A549 (cell line): ENCODE results near the gene SMAP1. TPM values are rescaled to one million over a fixed set of nuclear protein-coding genes. Genes with fewer than 3 reads are reported as not detected.

Experiments used
- ATAC-seq, 2 experiments: fragments of 200-7000 bp in 1 of 2; fragments of >200 bp in 1 of 2; cut with Nextera tagmentation in 1 of 2; cut with Tn5 transposase in 1 of 2; 3 replicates each; pipeline versions ENCODE4 v1.8.0 to v1.9.1; 2018 to 2020; ENCODE audit warnings: mild to moderate bottlenecking in 1 of 2, moderate library complexity in 1 of 2
- CTCF ChIA-PET: fragments of 300-600 bp; sonication (Branson Sonifier 250); formaldehyde crosslinking; extraction: SDS; loops from one replicate; lab custom pipeline; 2021; ENCODE audit warnings: antibody characterized with exemption, inconsistent platforms; lab: Yijun Ruan, JAX
- POLR2A ChIA-PET: fragments of 350-600 bp; formaldehyde crosslinking; extraction: SDS; loops from one replicate; lab custom pipeline; 2021; ENCODE audit warnings: antibody characterized with exemption, inconsistent platforms; lab: Yijun Ruan, JAX
- DNase-seq, 2 experiments: peaks; one replicate each; pipeline versions ENCODE4 v3.0.0 to v3.0.0-alpha.2; 2011 to 2016; ENCODE audit warnings: low read depth in 1 of 2, low spot score in 1 of 2
- FAIRE-seq: peaks from 2 replicates; lab custom pipeline; 2011; peaks lifted over from hg19 to GRCh38; lab: Jason Lieb, UNC
- H3K27ac ChIP-seq, 2 experiments: fragments of >200 bp; sonication (Bioruptor Twin); formaldehyde crosslinking; 3 replicates each; pipeline ENCODE4 v1.5.1; 2016 to 2017
- H3K4me1 ChIP-seq: fragments of >200 bp; sonication (Bioruptor Twin); formaldehyde crosslinking; 3 replicates; pipeline ENCODE4 v1.6.1; 2016
- H3K4me2 ChIP-seq: fragments of >200 bp; sonication (Bioruptor Twin); formaldehyde crosslinking; 3 replicates; pipeline ENCODE4 v1.6.1; 2016
- H3K4me3 ChIP-seq: fragments of >200 bp; sonication (Bioruptor Twin); formaldehyde crosslinking; 3 replicates; pipeline ENCODE4 v1.5.1; 2016
- H3K9me3 ChIP-seq: fragments of >200 bp; sonication (Bioruptor Twin); formaldehyde crosslinking; 3 replicates; pipeline ENCODE4 v1.6.1; 2016
- BCL3 ChIP-seq: fragments of >200 bp; sonication (Bioruptor Twin); formaldehyde crosslinking; IDR thresholded peaks from 3 replicates; pipeline ENCODE4 v1.6.1; 2016
- CBX2 ChIP-seq: fragments of 200-600 bp; sonication (generic); IDR thresholded peaks from 2 replicates; pipeline ENCODE4 v1.6.1; 2016; ENCODE audit warnings: low read depth, mild to moderate bottlenecking, borderline replicate concordance
- CHD4 ChIP-seq: fragments of 200-600 bp; sonication (generic); IDR thresholded peaks from 2 replicates; pipeline ENCODE4 v1.6.1; 2016; ENCODE audit warnings: antibody characterized with exemption, mild to moderate bottlenecking, borderline replicate concordance
- CTCF ChIP-seq: fragments of >200 bp; sonication (Bioruptor Twin); formaldehyde crosslinking; IDR thresholded peaks from 3 replicates; pipeline ENCODE4 v1.5.1; 2016
- E2F6 ChIP-seq: IDR thresholded peaks from 2 replicates; pipeline ENCODE4 v1.6.1; 2012; ENCODE audit warnings: low read depth, borderline replicate concordance
- EHMT2 ChIP-seq: fragments of 200-600 bp; sonication (generic); IDR thresholded peaks from 2 replicates; pipeline ENCODE4 v1.6.1; 2016; ENCODE audit warnings: antibody characterized with exemption, low read depth, mild to moderate bottlenecking, moderate library complexity
- ESRRA ChIP-seq: fragments of 150-350 bp; IDR thresholded peaks from 2 replicates; pipeline ENCODE4 v1.6.1; 2014; ENCODE audit warnings: mild to moderate bottlenecking, low read length, borderline replicate concordance
- GATA3 ChIP-seq: IDR thresholded peaks from 2 replicates; pipeline ENCODE4 v1.6.1; 2012; ENCODE audit warnings: borderline replicate concordance
- HDAC2 ChIP-seq: fragments of 200-600 bp; sonication (generic); IDR thresholded peaks from 2 replicates; pipeline ENCODE4 v1.6.1; 2016
- HOXA7 ChIP-seq: fragments of 250-450 bp; sonication (Bioruptor Pico); IDR thresholded peaks from 2 replicates; pipeline ENCODE4 v1.5.0; 2020; ENCODE audit warnings: mild to moderate bottlenecking, moderate library complexity
- HOXB13 ChIP-seq: fragments of 250-450 bp; sonication (Bioruptor Pico); IDR thresholded peaks from 2 replicates; pipeline ENCODE4 v1.5.0; 2020; ENCODE audit warnings: low read depth, mild to moderate bottlenecking, moderate library complexity
- KDM5A ChIP-seq: fragments of 200-600 bp; sonication (generic); IDR thresholded peaks from 2 replicates; pipeline ENCODE4 v1.6.1; 2016; ENCODE audit warnings: antibody characterized with exemption, mild to moderate bottlenecking
- MAZ ChIP-seq: fragments of 150-350 bp; IDR thresholded peaks from 2 replicates; pipeline ENCODE4 v1.6.1; 2014; ENCODE audit warnings: antibody characterized with exemption, low read depth, low read length, borderline replicate concordance
- PHF8 ChIP-seq: fragments of 200-600 bp; sonication (generic); IDR thresholded peaks from 2 replicates; pipeline ENCODE4 v1.6.1; 2016; ENCODE audit warnings: low read depth, mild to moderate bottlenecking, antibody characterized with exemption, moderate library complexity, borderline replicate concordance
- POLR2A ChIP-seq: IDR thresholded peaks from 2 replicates; pipeline ENCODE4 v1.6.1; 2012; ENCODE audit warnings: mild to moderate bottlenecking, low read length
- POLR2AphosphoS2 ChIP-seq: conservative IDR thresholded peaks from 2 replicates; pipeline ENCODE4 v1.6.1; 2012; ENCODE audit warnings: low read length, improper control_type of control experiment, inconsistent platforms
- RAD21 ChIP-seq, 2 experiments: fragments of >200 bp in 1 of 2; sonication (Bioruptor Twin) in 1 of 2; formaldehyde crosslinking in 1 of 2; IDR thresholded peaks in 1 of 2; conservative IDR thresholded peaks in 1 of 2; 2 replicates in 1 of 2; 3 replicates in 1 of 2; pipeline ENCODE4 v1.6.1; 2012 to 2018; ENCODE audit warnings: inconsistent platforms in 1 of 2
- RCOR1 ChIP-seq: fragments of 150-350 bp; IDR thresholded peaks from 2 replicates; pipeline ENCODE4 v1.6.1; 2014; ENCODE audit warnings: antibody characterized with exemption, low read length, low read depth
- RFX5 ChIP-seq: fragments of 450-650 bp; IDR thresholded peaks from 2 replicates; pipeline ENCODE4 v1.7.1; 2014; ENCODE audit warnings: antibody characterized with exemption, mild to moderate bottlenecking, moderate library complexity
- RNF2 ChIP-seq: fragments of 200-600 bp; sonication (generic); IDR thresholded peaks from 2 replicates; pipeline ENCODE4 v1.6.1; 2016; ENCODE audit warnings: low read depth, mild to moderate bottlenecking, antibody characterized with exemption, moderate library complexity, borderline replicate concordance
- SREBF2 ChIP-seq: fragments of 450-650 bp; IDR thresholded peaks from 2 replicates; pipeline ENCODE4 v1.6.1; 2014; ENCODE audit warnings: mild to moderate bottlenecking, moderate library complexity
- ZC3H11A ChIP-seq: fragments of 450-650 bp; IDR thresholded peaks from 2 replicates; pipeline ENCODE4 v1.6.1; 2014; ENCODE audit warnings: antibody characterized with exemption, mild to moderate bottlenecking
- ZNF302 ChIP-seq: fragments of 250-450 bp; sonication (Bioruptor Pico); IDR thresholded peaks from 2 replicates; pipeline ENCODE4 v1.9.0; 2021; ENCODE audit warnings: inconsistent platforms, mild to moderate bottlenecking, moderate library complexity
- ZSCAN20 ChIP-seq: fragments of 250-450 bp; sonication (Bioruptor Pico); IDR thresholded peaks from 2 replicates; pipeline ENCODE4 v1.8.0; 2022; ENCODE audit warnings: mild to moderate bottlenecking, moderate library complexity
- WGBS: methylation state at CpG from one replicate; pipeline ENCODE4 v1.1.6; 2017; ENCODE audit errors: missing lambda C conversion rate; 5-methylcytosine and 5-hydroxymethylcytosine counted together
- polyA plus RNA-seq, 4 experiments: library from polyadenylated mRNA; depleted of rRNA in 3 of 4; stranded (reverse); fragments of >200 nt; fragmentation: RNase III in 1 of 4; extraction: RNeasy Plus Mini Kit Qiagen cat#74134 plus additional on column Dnase treatment in 1 of 4; gene quantifications; 2 replicates in 3 of 4; 3 replicates in 1 of 4; pipeline ENCODE4 v1.2.3, GENCODE V29; 2011 to 2017
- TF ChIP-seq, protein P1 (sequence below): fragments of >200 bp; sonication (Bioruptor Twin); formaldehyde crosslinking; IDR thresholded peaks from 2 replicates; pipeline ENCODE4 v1.6.1; 2016

SMAP1 gene
- polyA plus RNA-seq, 2 of the 4 experiments (the other 2 are of a cell fraction): 15.6 to 27.8 TPM

GRCh38 chr6:70894001-70894400 is 226.3 kb downstream of the SMAP1 start:
- CTCF ChIA-PET: interaction anchor here (1.0 to 1.9 kb wide), 4 partner anchors 10 to 673 kb away, joined by 3 to 9 read pairs (median 5); no protein-coding TSS in a partner anchor
- 87% methylated on average over 12 of the region's 12 CpGs for WGBS

DNA sequence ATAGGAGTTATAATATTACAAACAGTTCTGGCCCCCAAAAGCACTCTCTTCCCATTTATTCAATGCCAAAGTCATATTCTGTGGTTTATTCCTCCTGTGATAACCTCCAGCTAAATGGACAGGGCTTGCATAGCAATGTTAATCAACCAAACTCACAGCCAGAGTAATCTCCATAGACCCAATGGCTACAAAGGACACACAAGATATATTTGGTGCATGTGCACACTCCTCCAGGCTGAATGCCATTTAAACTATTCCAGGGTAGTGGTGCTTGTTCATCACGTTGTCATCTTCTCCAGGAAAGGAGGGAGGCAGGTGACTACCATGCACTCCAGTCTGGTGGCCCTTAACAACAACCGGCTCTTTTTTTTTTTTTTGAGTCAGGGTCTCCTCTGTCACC is 232.4 kb downstream of the SMAP1 start:
- no peaks in the 10 kb centered on the region for H3K4me1 ChIP-seq
- H3K4me2 ChIP-seq: no peak overlapping the region
- H3K9me3 ChIP-seq: no peaks in the 10 kb centered on the region
- ChIA-PET POLR2A (no interaction called here), CTCF (interaction anchor here (1.0 to 1.8 kb wide), 3 partner anchors 10 to 112 kb away, joined by 4 to 6 read pairs (median 5); no protein-coding TSS in a partner anchor)
- DNase-seq: no peak
- no peak for ATAC-seq
- TF ChIP-seq SREBF2 (no peak), MAZ (no peak), HDAC2 (no peak), GATA3 (no peak), PHF8 (no peak), RCOR1 (no peak), EHMT2 (no peak), CBX2 (no peak), E2F6 (no peak), CTCF (no peak), BCL3 (no peak)
- 50% methylated on average over 2 of the region's 2 CpGs for WGBS
- H3K4me3 ChIP-seq: no peak overlapping the region
- FAIRE-seq: no peak
- no peak overlapping the region for H3K27ac ChIP-seq

More at GRCh38 chr6:70894001-70894400, 226.3 kb downstream of the SMAP1 start:
- Histone ChIP-seq H3K27ac (no peak overlapping the region), H3K4me1 (no peaks in the 10 kb centered on the region), H3K4me2 (no peak overlapping the region)
- FAIRE-seq: no peak
- TF ChIP-seq HOXB13 (CRISPR knock-in tag) (no peak), PHF8 (no peak), CHD4 (no peak), BCL3 (no peak)
- TF ChIP-seq, protein P1, sequence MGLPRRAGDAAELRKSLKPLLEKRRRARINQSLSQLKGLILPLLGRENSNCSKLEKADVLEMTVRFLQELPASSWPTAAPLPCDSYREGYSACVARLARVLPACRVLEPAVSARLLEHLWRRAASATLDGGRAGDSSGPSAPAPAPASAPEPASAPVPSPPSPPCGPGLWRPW: no peak
- TF ChIP-seq, all 56 proteins: peak for 0
- ATAC-seq: no peak
- POLR2A ChIA-PET: no interaction called here
- H3K4me3 ChIP-seq: no peak overlapping the region
- no peak for DNase-seq
- H3K9me3 ChIP-seq: no peaks in the 10 kb centered on the region

- ChIA-PET POLR2A (no interaction called here), CTCF (interaction anchor here (1.0 to 1.8 kb wide), 4 partner anchors 8 to 24 kb away, joined by 3 to 4 read pairs (median 4); no protein-coding TSS in a partner anchor)
- FAIRE-seq (no peak), ATAC-seq (peak in 1 of 2 experiments; percentile 42; a peak in 1 of 6 replicates), DNase-seq (peak in 1 of 2 experiments; percentile 8)
- Histone ChIP-seq H3K27ac (no peak overlapping the region), H3K9me3 (no peaks in the 10 kb centered on the region), H3K4me3 (no peak overlapping the region), H3K4me1 (no peaks in the 10 kb centered on the region), H3K4me2 (no peak overlapping the region)
- 18% methylated on average over 3 of the region's 3 CpGs for WGBS
- TF ChIP-seq E2F6: no peak
- no peak for TF ChIP-seq RFX5
- TF ChIP-seq ZC3H11A: no peak
- TF ChIP-seq POLR2A: no peak
- TF ChIP-seq RCOR1: no peak
- TF ChIP-seq HOXB13 (CRISPR knock-in tag): no peak
- TF ChIP-seq CHD4: no peak
- no peak for TF ChIP-seq MAZ
- no peak for TF ChIP-seq ZNF302
- no peak for TF ChIP-seq ESRRA
- TF ChIP-seq RNF2: no peak
- TF ChIP-seq KDM5A: no peak
- TF ChIP-seq POLR2AphosphoS2: no peak
- no peak for TF ChIP-seq ZSCAN20 (CRISPR knock-in tag)
- TF ChIP-seq RAD21 (conservative IDR thresholded peaks at IDR 0.05 in 1 of 2, IDR thresholded peaks at IDR 0.05 in 1 of 2): no peak
- TF ChIP-seq HOXA7: no peak
These were observed 233.6 kb downstream of the SMAP1 start for GRCh38 chr6:70901324-70901723.
